Measurements from ENCODE around the gene RGS17.
"Not testable (repeated sequence)": the region's sequence is repeated elsewhere in the genome, so short reads cannot be mapped to it uniquely, and the experiment has no call there.

RGS17 gene

DNA sequence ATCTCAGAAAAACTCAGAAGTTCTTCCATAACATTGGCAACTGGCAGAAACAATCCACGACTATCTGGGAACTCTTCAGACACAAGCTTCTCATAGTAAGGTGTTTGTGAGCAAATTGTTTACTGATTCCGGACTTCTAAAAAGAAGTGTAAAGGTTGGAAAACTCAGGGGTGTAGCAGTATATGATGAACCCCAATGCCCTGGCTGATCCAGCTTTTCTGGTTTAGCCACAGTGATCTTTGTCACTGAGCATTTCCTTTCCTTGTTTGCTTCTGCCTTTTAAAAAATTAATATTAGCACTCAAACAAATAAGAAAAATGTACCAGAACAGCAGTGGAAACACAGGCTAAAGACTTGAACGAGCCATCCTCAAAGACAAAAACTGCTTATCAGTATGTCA is 4.9 kb downstream of the RGS17 start:
- H3K4me3 ChIP-seq (ENCODE audit: low read depth, low read length): no peak overlapping the region
- TF ChIP-seq, protein P1, sequence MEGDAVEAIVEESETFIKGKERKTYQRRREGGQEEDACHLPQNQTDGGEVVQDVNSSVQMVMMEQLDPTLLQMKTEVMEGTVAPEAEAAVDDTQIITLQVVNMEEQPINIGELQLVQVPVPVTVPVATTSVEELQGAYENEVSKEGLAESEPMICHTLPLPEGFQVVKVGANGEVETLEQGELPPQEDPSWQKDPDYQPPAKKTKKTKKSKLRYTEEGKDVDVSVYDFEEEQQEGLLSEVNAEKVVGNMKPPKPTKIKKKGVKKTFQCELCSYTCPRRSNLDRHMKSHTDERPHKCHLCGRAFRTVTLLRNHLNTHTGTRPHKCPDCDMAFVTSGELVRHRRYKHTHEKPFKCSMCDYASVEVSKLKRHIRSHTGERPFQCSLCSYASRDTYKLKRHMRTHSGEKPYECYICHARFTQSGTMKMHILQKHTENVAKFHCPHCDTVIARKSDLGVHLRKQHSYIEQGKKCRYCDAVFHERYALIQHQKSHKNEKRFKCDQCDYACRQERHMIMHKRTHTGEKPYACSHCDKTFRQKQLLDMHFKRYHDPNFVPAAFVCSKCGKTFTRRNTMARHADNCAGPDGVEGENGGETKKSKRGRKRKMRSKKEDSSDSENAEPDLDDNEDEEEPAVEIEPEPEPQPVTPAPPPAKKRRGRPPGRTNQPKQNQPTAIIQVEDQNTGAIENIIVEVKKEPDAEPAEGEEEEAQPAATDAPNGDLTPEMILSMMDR (IDR thresholded peaks at IDR 0.05; ENCODE audit: borderline replicate concordance, insufficient read depth, low read depth, low read length): no peak

GRCh38 chr6:153125032-153125431 is 6.0 kb downstream of the RGS17 start:
- TF ChIP-seq, protein P1 (IDR thresholded peaks at IDR 0.05; ENCODE audit: borderline replicate concordance, insufficient read depth, low read depth, low read length): no peak
- no peak overlapping the region for H3K4me3 ChIP-seq (ENCODE audit: low read depth, low read length)

DNA sequence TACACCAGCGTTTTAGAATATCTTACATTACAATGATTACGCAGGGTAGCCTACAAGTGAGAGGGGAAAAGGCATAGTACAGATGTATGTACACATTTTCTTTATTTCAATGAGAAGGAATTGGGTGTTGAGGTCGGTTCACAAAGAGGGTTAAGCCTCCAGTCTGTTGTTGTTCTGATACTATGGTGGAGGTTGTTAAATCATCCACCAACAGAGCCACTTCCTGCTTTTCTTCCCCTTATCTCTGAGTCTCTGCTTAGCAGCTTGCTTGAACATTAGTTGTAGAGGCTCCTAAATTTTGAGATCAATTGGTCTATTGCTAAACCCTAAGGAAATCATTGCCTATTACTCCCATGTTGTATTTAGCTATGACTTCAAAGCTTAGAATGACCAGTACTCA is 7.3 kb downstream of the RGS17 start:
- H3K4me3 ChIP-seq (ENCODE audit: low read depth, low read length): no peak overlapping the region
- TF ChIP-seq, protein P1 (IDR thresholded peaks at IDR 0.05; ENCODE audit: borderline replicate concordance, insufficient read depth, low read depth, low read length): no peak

DNA sequence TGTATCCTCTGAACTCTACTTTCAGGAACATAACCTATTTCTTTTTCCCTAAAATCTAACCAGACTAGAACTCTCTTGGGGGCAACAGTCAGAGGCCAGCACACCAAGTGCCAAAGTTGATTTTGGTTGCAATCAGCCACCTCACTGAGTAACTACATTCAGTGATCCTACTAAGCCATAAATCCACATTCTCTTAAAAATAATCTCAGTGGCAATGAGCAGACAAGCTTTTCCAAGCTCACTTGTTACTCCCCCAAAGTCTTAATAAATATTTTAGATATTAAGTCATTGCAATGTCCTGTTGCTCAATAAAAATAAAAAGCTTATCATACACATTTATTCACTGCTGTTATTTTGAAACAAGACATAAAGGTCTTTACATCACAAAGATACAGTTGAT is 9.8 kb downstream of the RGS17 start:
- TF ChIP-seq, protein P1 (IDR thresholded peaks at IDR 0.05; ENCODE audit: borderline replicate concordance, insufficient read depth, low read depth, low read length): no peak

GRCh38 chr6:153117986-153118879 is 12.8 kb downstream of the RGS17 start:
- TF ChIP-seq, protein P1 (IDR thresholded peaks at IDR 0.05; ENCODE audit: borderline replicate concordance, insufficient read depth, low read depth, low read length): no peak
- no peak overlapping the region for H3K4me3 ChIP-seq (ENCODE audit: low read depth, low read length)

More for the DNA sequence above, 9.8 kb downstream of the RGS17 start:
- no peak overlapping the region for H3K4me3 ChIP-seq (ENCODE audit: low read depth, low read length)

- H3K4me3 ChIP-seq (ENCODE audit: low read depth, low read length): not testable (repeated sequence)
Measured at GRCh38 chr6:153111082-153111481, 20.0 kb downstream of the RGS17 start.

- not testable (repeated sequence) for H3K4me3 ChIP-seq (ENCODE audit: low read depth, low read length)
Measured at GRCh38 chr6:153110612-153111011, 20.5 kb downstream of the RGS17 start.

- H3K4me3 ChIP-seq (ENCODE audit: low read depth, low read length): no peak overlapping the region
- TF ChIP-seq, protein P1 (IDR thresholded peaks at IDR 0.05; ENCODE audit: borderline replicate concordance, insufficient read depth, low read depth, low read length): no peak
Measured at GRCh38 chr6:153108315-153108714, 22.8 kb downstream of the RGS17 start.

Measured in GM12875 (cell line).